Stimulated activated CD4-positive, alpha-beta T cell treated with anti-CD3 and anti-CD28 coated beads, Interleukin-12 subunit alpha, Interleukin-12 subunit beta, amount 100 ng/mL, for 24 hours (primary cell): Measurements from ENCODE around the gene GATB.

Experiments used
- DNase-seq, 2 experiments: peaks; one replicate each; pipeline ENCODE4 v3.0.0-alpha.2; 2020; ENCODE audit warnings: low read depth in 2 of 2

GATB gene

GRCh38 chr4:151652841-151653547 lies 107.8 kb downstream of the GATB start:
- DNase-seq: no peak

DNA sequence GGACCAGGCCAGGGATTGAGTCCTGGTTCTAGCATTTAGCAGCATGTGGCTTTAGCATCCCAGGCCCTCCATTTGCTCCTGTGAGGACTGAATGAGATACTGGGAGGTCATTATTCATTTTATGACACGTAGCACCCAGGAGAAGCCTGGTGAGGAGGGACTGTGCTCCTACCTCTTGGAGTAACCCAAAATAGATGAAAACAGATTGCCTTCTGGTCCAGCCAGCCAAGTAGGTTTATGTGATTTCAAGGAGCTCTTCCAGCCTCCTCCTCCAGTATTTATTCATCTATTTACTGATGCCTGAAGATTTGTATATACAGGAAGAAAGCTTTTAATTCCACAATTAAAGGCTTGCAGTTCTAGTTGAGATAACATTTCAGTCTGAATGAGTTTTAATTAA lies 109.3 kb downstream of the GATB start:
- DNase-seq: no peak

DNA sequence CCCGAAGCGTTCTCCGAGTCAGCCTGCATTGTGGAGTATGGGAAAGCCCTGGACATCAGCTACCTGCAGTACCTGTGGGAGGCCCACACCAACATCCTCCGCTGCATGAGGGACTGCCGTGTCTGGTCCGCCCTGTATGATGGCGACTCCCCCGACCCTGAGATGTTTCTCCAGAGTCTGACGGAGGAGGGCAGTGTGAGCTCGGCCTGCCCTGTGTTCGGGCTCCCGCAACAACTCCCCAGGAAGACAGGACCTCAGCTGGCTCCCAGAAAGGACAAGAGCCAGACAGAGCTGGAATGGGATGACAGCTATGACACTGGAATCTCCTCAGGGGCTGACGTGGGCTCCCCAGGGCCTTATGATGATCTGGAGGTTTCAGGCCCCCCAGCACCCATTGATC lies 111.3 kb downstream of the GATB start:
- DNase-seq: no peak

DNA sequence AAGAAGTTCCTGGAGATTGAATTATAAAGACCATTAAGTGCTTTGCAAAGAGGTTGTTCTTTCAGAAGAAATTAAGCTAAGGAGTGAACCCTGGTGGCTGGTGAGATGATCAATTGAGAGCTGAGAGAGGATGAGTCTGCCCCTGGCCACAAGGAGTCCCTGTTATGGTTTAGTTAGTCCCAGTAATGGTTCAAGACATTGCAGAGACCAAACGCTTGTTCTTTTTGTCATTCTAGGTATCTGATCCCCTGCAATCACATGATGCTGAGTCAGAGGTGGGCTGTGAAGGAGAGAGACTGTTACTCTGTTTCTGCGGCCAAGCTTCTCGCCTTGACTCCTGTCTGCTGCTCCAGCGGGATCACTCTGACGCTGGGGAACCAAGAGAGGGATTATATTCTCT lies 114.5 kb downstream of the GATB start:
- DNase-seq: no peak

DNA sequence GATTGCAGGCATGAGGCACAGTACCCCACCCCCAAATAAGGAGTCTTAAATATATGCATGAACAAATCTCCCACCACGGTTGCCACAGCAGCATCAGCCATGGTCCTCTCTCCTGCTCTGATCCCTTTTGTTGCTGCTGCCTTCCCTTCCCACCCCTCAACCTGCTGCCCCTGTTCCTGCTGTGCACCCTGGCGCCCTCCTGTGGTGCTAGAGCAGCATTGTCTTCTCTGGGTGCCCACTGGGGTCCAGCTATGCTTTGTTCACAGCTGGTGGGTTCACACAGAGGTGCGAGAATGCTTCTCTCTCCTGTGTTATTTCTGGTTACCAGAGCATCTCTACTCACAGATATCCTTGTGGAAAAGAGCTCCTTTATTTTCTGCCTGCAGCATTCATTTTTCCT lies 116.2 kb downstream of the GATB start:
- DNase-seq: no peak

GRCh38 chr4:151643564-151643963 lies 117.2 kb downstream of the GATB start:
- no peak for DNase-seq

DNA sequence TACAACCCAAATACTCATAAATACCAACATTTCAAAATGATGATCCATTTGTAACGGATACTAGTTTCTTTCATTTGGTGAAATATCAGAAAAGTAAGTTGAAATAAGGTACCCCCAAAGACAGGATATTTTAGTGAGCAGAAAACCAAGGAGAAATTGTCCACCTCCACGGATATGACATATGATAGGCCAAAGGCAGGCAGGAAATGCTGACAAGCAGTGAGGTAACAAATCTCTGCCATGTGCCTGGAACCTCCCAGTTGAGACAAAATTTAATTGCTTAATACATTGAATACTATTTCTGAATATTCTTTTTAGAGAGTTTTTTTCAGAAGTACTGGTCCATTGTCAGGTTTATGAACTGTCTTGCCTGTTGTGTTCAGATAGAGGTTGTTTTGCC lies 118.8 kb downstream of the GATB start:
- no peak for DNase-seq

DNA sequence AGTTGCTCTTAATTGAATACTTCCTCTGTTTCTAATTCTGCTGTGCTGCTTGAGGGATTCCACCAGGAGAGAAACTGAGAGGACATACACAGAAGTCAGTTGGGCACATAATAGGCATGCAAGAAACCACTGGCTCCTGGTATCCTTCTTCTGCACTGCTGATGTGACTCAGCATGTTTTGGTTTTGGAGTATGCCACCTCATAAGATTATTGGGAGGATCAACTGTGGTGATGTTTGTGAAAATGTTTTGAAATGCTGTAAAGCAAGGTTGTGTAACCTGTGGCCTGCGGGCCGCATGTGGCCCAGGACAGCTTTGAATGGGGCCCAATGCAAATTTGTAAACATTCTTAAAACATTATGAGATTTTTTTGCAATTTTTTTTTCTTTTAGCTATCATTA lies 119.6 kb downstream of the GATB start:
- DNase-seq: no peak

DNA sequence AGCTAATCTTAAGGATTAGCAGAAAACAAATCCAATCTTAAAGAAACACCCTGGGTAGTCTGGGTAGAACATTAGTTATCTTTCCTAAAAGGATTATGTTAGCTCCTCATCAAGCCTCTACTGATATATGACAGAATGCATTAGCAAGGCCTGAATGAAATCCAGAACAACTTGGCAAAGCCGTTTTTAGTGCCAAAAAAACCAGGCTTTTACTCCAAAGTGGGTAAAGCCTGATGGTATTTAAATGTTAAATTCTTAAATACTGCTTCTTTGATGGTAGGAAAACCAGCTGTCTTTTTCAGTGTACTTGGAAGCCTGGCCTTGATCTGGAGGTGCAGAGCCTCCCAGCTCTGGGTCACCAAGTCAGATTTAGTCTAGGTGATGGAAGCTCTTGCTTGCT lies 120.4 kb downstream of the GATB start:
- DNase-seq: no peak

DNA sequence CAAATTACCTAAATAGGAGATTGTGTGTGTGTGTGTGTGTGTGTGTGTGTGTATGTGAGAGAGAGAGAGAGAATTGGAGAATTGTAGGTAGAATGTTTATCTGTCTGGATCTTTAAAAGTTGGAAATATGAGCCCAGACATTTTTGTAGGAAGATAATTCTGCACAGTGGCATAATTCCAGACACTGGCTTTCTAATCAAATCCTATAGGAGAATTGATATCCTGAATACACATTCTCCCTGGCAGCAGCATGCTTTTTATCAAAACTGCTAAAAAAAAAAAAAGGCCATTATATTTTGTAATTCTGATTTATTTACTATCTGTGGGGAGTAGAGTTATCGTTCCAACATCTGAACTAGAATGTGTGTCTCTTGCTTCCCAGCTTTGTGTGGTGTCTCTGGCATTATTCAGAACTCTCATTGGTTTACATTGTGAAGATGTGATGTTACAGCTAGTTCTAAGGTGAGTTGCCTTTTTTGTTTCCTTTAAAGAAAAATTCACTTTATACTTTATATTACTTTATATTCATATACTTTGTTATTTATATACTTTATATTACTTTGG lies 122.4 kb downstream of the GATB start:
- no peak for DNase-seq

DNA sequence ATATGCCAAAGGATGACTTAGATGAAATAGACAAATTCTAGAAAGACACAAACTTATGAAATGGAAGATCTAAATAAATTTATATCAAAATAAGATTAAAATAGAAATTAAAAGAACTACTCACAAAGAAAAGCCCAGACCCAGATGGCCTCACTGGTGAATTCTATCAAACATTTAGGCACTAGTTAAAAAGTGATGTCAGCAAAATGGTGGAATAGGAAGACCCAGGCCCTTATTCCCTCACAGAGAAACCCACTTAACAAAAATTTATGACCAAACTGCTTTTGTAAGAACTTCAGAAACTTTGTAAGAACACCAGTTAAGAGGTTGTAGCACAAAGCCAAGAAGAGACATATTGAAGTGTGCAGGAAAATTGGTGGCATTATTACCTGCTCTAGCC lies 129.5 kb downstream of the GATB start:
- DNase-seq: no peak

DNA sequence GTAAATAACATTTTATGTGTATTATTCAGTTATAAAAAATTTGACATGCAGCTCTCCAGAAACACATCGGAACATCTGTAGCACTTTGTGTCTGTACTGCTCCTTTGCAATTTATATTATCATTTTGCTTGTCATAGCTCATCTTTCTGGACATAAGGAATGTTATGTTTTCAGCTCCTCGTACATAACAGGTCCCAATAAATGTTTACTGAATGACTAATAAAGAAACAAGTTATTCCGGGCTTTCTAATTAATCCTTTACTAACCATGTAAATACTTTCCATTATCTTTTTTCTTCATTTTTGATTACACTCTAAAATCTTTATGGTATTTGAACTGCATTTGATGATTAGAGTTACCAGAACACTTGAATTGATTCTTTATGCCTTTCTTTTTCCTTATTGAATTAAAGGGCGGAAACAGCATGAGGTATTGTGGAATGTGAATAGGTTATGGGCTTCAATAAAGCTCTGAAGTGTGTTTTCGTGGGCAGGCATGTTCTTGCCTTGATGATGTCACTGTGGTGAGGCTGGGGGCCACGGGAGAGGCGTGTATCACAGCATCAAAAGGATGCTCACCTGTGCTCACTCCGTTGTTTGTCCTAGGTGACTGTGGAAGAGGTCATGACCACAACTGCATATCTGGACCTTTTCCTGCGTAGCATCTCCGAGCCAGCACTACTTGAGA lies 131.6 kb downstream of the GATB start:
- DNase-seq: no peak

- no peak for DNase-seq
These were observed 132.7 kb downstream of the GATB start for GRCh38 chr4:151628001-151628608.

- no peak for DNase-seq
These were observed 133.3 kb downstream of the GATB start for GRCh38 chr4:151627491-151627890.

DNA sequence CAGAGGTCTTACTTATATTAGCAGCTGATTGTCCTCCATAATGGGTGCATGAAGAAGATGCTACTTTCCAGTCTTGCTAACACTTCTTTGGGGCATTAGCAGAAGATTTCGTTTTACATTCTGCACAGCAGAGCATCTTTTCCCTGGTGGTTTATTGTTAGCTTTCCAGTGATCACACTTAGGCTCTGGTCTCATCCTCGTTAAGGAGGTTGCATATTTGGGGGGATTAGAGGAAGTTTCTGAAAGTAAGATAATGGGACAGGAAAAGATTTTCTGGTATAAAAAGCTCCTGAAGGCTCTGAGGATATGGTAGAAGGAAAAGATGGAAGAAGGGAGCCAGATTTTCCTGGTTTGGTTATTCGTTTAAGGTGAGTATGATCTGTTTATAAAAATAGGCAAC lies 134.1 kb downstream of the GATB start:
- DNase-seq: no peak

GRCh38 chr4:151626228-151626627 lies 134.6 kb downstream of the GATB start:
- DNase-seq: no peak

- no peak for DNase-seq
These were observed 135.9 kb downstream of the GATB start for GRCh38 chr4:151624626-151625565.
